Heart left ventricle (tissue), 16 donors: ENCODE results near the gene RHOH. TPM values are rescaled to one million over a fixed set of nuclear protein-coding genes. Genes with fewer than 3 reads are reported as not detected.

Experiments
- ATAC-seq, 4 donors: fragments of 200-7000 bp; cut with Tn5 transposase; one replicate each; pipeline ENCODE4 v1.9.1; 2020 to 2022; ENCODE audit warnings: moderate library complexity in 4 of 4, mild to moderate bottlenecking in 3 of 4, moderate number of reproducible peaks in 1 of 4
- DNase-seq, 5 donors: peaks; one replicate each; pipeline ENCODE4 v3.0.0-alpha.2; 2020
- H3K27ac ChIP-seq, 12 donors: fragments of 200-600 bp; sonication (generic) in 4 of 12; one replicate each; pipeline versions ENCODE4 v1.5.0 to v1.8.0; 2016 to 2022; ENCODE audit warnings: mild to moderate bottlenecking in 2 of 12
- H3K27me3 ChIP-seq, 9 donors: fragments of 200-600 bp; sonication (generic) in 2 of 9; one replicate each; pipeline versions ENCODE4 v1.5.1 to v1.8.0; 2016 to 2022; ENCODE audit warnings: mild to moderate bottlenecking in 3 of 9
- H3K36me3 ChIP-seq, 9 donors: fragments of 200-600 bp; sonication (generic) in 2 of 9; one replicate each; pipeline versions ENCODE4 v1.5.0 to v1.8.0; 2018 to 2022; ENCODE audit warnings: mild to moderate bottlenecking in 2 of 9
- H3K4me1 ChIP-seq, 12 donors: fragments of 200-600 bp; sonication (generic) in 4 of 12; one replicate each; pipeline versions ENCODE4 v1.5.0 to v1.8.0; 2016 to 2022; ENCODE audit warnings: mild to moderate bottlenecking in 3 of 12
- H3K4me3 ChIP-seq, 12 donors: fragments of 200-600 bp; sonication (generic) in 4 of 12; one replicate each; pipeline versions ENCODE4 v1.5.0 to v1.8.0; 2017 to 2022; ENCODE audit warnings: mild to moderate bottlenecking in 9 of 12, moderate library complexity in 4 of 12
- H3K9me3 ChIP-seq, 12 donors: fragments of 200-600 bp; sonication (generic) in 4 of 12; one replicate each; pipeline versions ENCODE4 v1.5.0 to v1.8.0; 2016 to 2022; ENCODE audit warnings: mild to moderate bottlenecking in 1 of 12
- POLR2A ChIP-seq, 2 donors: fragments of 450-650 bp; IDR thresholded peaks; one replicate each; pipeline ENCODE4 v1.6.1; 2017; ENCODE audit warnings: antibody characterized with exemption in 2 of 2, mild to moderate bottlenecking in 2 of 2, moderate library complexity in 2 of 2
- WGBS, 4 donors: extraction: QIAGEN DNeasy Blood & Tissue Kit in 2 of 4; methylation state at CpG; one replicate each; pipeline versions ENCODE4 v1.1.5 to v1.1.7; 2013 to 2018; 5-methylcytosine and 5-hydroxymethylcytosine counted together
- intact Hi-C, 10 donors: fragments of 100-400 bp; cut with DNase I; formaldehyde crosslinking; loops; one replicate each; pipeline versions ENCODE4 v1.11.1 to v1.14.2; 2022
- polyA plus RNA-seq, 2 donors: library from polyadenylated mRNA; stranded (reverse); fragments of 200-250 nt; gene quantifications; one replicate each; pipeline ENCODE4 v1.2.3, GENCODE V29; 2013
- total RNA-seq, 9 donors: library from RNA; depleted of rRNA in 2 of 9; stranded (reverse); fragments of >200 nt in 2 of 9; fragmentation: NEBNext Ultra II Directional in 3 of 9; extraction: Animal tissue kit (Norgen Biotek cat#: 25700) in 3 of 9; gene quantifications; one replicate each; pipeline versions ENCODE4 v1.1.0 to v1.2.4, GENCODE V29; 2016 to 2023
- TF ChIP-seq, protein P1 (sequence below), 12 donors: fragments of 200-600 bp; sonication (generic) in 4 of 12; IDR thresholded peaks; one replicate each; pipeline versions ENCODE4 v1.5.0 to v1.8.0; 2018 to 2022; ENCODE audit warnings: antibody characterized with exemption in 12 of 12, mild to moderate bottlenecking in 5 of 12
- donor health status: ischemic (EF 13 %, LVEDD 7.1; RV severe dilation, severe dysfunction).
- donor health status: healthy with polysubstance abuse.
- donor health status: DM: no; HTN: yes; CAD: no.
- donor health status: DM: no; HTN: no; CAD: no.
- donor health status: ischemic (EF 25% LVEDD 6.9; RV normal size, moderate dysfunction).
- donor health status: ischemic (EF 25% LVEDD 5.7; RV mildly dilated, moderate dysfunction).
- donor health status: healthy.
- donor health status: DM: yes; HTN: yes; CAD: no.
- donor health status: ischemic (EF 35%, LVEDD 5.7; RV mildly dilated, moderate dysfunction).
- donor health status: nonischemic (EF 11% LVEDD 7.7; RV severe dilation, severe dysfunction).
- donor health status: DM: yes; HTN: yes; CAD: no.
- donor health status: PGD.
- donor health status: ischemic (EF 29% LVEDD 5.4; RV normal size, mild dysfunction).
- donor health status: nonischemic (EF 23%, LVEDD 6.1; RV moderate dilation, normal function).

The RHOH gene
- total and polyA plus RNA-seq, 11 donors: 0.30 to 6.6 (median 0.59) TPM; not detected in 5

DNA sequence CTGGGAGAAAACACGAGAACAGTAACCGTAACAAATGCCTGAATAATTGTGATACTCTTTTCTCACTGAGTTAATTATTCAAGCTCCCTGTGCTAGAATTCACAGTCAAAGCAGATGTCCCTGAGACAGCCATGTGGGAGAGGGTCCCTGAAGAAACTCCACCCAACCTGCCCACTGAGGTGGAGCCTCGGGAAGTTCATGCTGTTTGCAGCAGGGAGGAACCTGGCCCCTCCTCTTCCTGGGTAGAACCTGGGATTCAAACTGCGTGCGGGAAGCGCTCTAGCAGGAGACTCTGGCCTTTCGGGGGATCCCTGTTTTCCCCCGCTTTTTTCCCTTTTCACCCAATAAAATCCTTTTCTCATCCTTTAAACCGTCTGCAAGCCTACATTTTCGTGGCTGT, 20.2 kb upstream of the RHOH start:
- ATAC-seq (no peak), DNase-seq (no peak)
- Histone ChIP-seq H3K9me3 (no peaks in the 10 kb centered on the region), H3K36me3 (no peaks in the 10 kb centered on the region), H3K27ac (no peak overlapping the region), H3K27me3 (peaks cover 0 to 9% (median 0%) of the 10 kb centered on the region in 9 donors), H3K4me1 (peaks cover 0 to 18% (median 0%) of the 10 kb centered on the region in 12 donors), H3K4me3 (no peak overlapping the region)
- TF ChIP-seq, protein P1, sequence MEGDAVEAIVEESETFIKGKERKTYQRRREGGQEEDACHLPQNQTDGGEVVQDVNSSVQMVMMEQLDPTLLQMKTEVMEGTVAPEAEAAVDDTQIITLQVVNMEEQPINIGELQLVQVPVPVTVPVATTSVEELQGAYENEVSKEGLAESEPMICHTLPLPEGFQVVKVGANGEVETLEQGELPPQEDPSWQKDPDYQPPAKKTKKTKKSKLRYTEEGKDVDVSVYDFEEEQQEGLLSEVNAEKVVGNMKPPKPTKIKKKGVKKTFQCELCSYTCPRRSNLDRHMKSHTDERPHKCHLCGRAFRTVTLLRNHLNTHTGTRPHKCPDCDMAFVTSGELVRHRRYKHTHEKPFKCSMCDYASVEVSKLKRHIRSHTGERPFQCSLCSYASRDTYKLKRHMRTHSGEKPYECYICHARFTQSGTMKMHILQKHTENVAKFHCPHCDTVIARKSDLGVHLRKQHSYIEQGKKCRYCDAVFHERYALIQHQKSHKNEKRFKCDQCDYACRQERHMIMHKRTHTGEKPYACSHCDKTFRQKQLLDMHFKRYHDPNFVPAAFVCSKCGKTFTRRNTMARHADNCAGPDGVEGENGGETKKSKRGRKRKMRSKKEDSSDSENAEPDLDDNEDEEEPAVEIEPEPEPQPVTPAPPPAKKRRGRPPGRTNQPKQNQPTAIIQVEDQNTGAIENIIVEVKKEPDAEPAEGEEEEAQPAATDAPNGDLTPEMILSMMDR (IDR thresholded peaks at IDR 0.05): no peak
- no peak for TF ChIP-seq POLR2A (IDR thresholded peaks at IDR 0.05)
- intact Hi-C loops: no loop called here
- WGBS, 4 donors: 50 to 62% (median 51%) methylated on average over 10 of the region's 10 CpGs

DNA sequence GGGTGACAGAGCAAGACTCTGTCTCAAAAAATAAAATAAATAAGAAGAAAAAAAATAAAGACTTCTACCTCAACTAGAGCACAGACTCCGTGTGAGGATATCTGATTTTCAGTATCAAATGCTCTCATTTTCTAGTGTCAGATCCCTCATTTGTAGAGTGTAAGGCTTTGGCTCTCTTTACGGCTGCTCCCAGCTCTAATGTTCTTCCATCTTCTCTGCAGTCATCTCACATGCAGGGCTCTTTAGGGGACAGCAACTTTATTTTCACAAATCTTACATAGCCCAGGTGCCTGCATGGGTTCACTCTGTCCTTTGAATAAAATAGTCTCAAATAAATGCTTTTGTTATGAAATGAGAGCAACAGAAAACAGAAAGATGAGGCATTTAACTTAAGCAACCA, 19.2 kb upstream of the RHOH start:
- ATAC-seq: no peak
- no peak overlapping the region for H3K4me3 ChIP-seq
- DNase-seq: no peak

DNA sequence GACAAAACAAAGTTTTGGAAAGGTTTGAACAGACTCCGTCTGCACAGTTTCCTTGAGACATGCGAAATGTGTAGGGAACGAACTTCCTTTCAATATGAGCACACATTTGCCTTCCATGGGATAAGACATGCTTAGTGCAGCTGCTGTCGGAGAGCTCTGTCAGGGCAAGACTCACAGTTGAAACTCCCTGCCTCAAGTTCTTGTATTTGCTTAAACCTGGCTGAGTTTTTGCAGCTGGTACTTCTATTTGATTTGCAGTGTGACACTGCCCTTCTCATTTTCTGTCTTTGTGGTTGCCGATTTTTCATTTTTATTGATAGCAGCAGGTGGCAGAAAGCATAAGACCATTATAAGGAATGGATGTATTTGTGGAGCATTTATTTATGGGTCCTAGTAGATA, 18.2 kb upstream of the RHOH start:
- no peak for ATAC-seq
- intact Hi-C loops: no loop called here
- 69 to 74% (median 71%) methylated on average over 5 of the region's 5 CpGs for WGBS, 4 donors

More for the DNA sequence above, 19.2 kb upstream of the RHOH start:
- 80 to 93% (median 86%) methylated on average over 2 of the region's 2 CpGs for WGBS, 4 donors
- Histone ChIP-seq H3K36me3 (no peaks in the 10 kb centered on the region), H3K9me3 (no peaks in the 10 kb centered on the region), H3K27ac (no peak overlapping the region), H3K4me1 (peaks cover 0 to 18% (median 0%) of the 10 kb centered on the region in 12 donors), H3K27me3 (peaks cover 0 to 9% (median 0%) of the 10 kb centered on the region in 9 donors)
- intact Hi-C loops: no loop called here
- no peak for TF ChIP-seq POLR2A (IDR thresholded peaks at IDR 0.05)
- TF ChIP-seq, protein P1 (IDR thresholded peaks at IDR 0.05): no peak

DNA sequence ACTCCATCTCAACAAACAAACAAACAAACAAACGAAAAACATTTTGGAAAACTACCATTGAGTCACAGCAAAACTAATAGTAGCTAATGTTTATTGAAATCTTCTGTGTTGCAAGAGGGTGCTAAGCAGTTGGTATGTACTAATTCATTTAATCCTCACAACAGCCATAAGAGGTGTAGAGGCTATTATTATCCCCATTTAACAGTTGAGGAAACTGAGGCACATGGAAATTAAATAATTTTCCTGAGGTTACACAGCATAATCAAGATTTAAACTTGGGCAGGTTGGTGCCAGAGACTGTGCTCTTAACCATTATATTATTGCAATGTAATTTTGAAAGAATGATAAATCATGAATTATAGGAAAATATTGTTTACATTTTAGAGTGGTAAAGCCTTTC, 17.5 kb upstream of the RHOH start:
- no peak for TF ChIP-seq POLR2A (IDR thresholded peaks at IDR 0.05)
- TF ChIP-seq, protein P1 (IDR thresholded peaks at IDR 0.05): no peak
- Histone ChIP-seq H3K4me3 (no peak overlapping the region), H3K9me3 (no peaks in the 10 kb centered on the region), H3K27me3 (peaks cover 0 to 9% (median 0%) of the 10 kb centered on the region in 9 donors), H3K36me3 (no peaks in the 10 kb centered on the region), H3K27ac (no peak overlapping the region), H3K4me1 (peaks cover 0 to 19% (median 0%) of the 10 kb centered on the region in 12 donors)
- intact Hi-C loops: no loop called here
- DNase-seq (no peak), ATAC-seq (no peak)
- 93 to 100% (median 96%) methylated on average over 1 of the region's 1 CpG for WGBS, 4 donors

More for the DNA sequence above, 18.2 kb upstream of the RHOH start:
- Histone ChIP-seq H3K36me3 (no peaks in the 10 kb centered on the region), H3K27ac (no peak overlapping the region), H3K9me3 (no peaks in the 10 kb centered on the region), H3K27me3 (peaks cover 0 to 9% (median 0%) of the 10 kb centered on the region in 9 donors), H3K4me1 (peaks cover 0 to 15% (median 0%) of the 10 kb centered on the region in 12 donors), H3K4me3 (no peak overlapping the region)
- no peak for TF ChIP-seq POLR2A (IDR thresholded peaks at IDR 0.05)
- TF ChIP-seq, protein P1 (IDR thresholded peaks at IDR 0.05): no peak
- DNase-seq: no peak
